Activated effector memory CD4-positive, alpha-beta T cell treated with anti-CD3 and anti-CD28 coated beads, Interleukin-2, amount 50 U/mL, for 16 hours (primary cell): ENCODE measurements around the gene PROK1.
A peak's percentile ranks its signal among the peaks of the same experiment; 100 is the strongest.
"Not testable (repeated sequence)": the region's sequence is repeated elsewhere in the genome, so short reads cannot be mapped to it uniquely, and the experiment has no call there.

ENCODE experiments used
- DNase-seq: peaks from one replicate; pipeline ENCODE4 v3.0.0-alpha.2; 2020

PROK1 gene

GRCh38 chr1:110434946-110435345 is 16.0 kb upstream of the PROK1 start:
- DNase-seq: peak; percentile 30

GRCh38 chr1:110436635-110437034 is 14.3 kb upstream of the PROK1 start:
- peak; percentile 34 for DNase-seq

GRCh38 chr1:110437645-110438299 is 13.2 kb upstream of the PROK1 start:
- not testable (repeated sequence) for DNase-seq

- no peak for DNase-seq
These were observed 12.1 kb upstream of the PROK1 start for GRCh38 chr1:110438893-110439292.

- DNase-seq: not testable (repeated sequence)
These were observed 11.1 kb upstream of the PROK1 start for GRCh38 chr1:110439873-110440272.

GRCh38 chr1:110440877-110441276 is 10.1 kb upstream of the PROK1 start:
- DNase-seq: no peak

GRCh38 chr1:110441888-110442287 is 9.1 kb upstream of the PROK1 start:
- no peak for DNase-seq

- no peak for DNase-seq
These were observed 7.5 kb upstream of the PROK1 start for GRCh38 chr1:110443451-110443850.

GRCh38 chr1:110444561-110444960 is 6.4 kb upstream of the PROK1 start:
- no peak for DNase-seq

GRCh38 chr1:110449661-110450651 is 993 bp upstream of the PROK1 start:
- DNase-seq: no peak

GRCh38 chr1:110452330-110452729 is 1.4 kb downstream of the PROK1 start:
- DNase-seq: no peak

- DNase-seq: no peak
These were observed 2.9 kb downstream of the PROK1 start for GRCh38 chr1:110453829-110454228.

- DNase-seq: no peak
These were observed 3.4 kb downstream of the PROK1 start for GRCh38 chr1:110454328-110454727.

GRCh38 chr1:110455151-110455550 is 4.2 kb downstream of the PROK1 start:
- no peak for DNase-seq

- DNase-seq: no peak
These were observed 6.3 kb downstream of the PROK1 start for GRCh38 chr1:110457206-110457605.

GRCh38 chr1:110460253-110461220 is 9.6 kb downstream of the PROK1 start:
- DNase-seq: peak; percentile 92

GRCh38 chr1:110462093-110462492 is 11.1 kb downstream of the PROK1 start:
- DNase-seq: no peak

GRCh38 chr1:110462964-110463363 is 12.0 kb downstream of the PROK1 start:
- DNase-seq: no peak

- no peak for DNase-seq
These were observed 12.8 kb downstream of the PROK1 start for GRCh38 chr1:110463725-110464124.

GRCh38 chr1:110464340-110464739 is 13.4 kb downstream of the PROK1 start:
- no peak for DNase-seq

- no peak for DNase-seq
These were observed 14.3 kb downstream of the PROK1 start for GRCh38 chr1:110465038-110465813.

GRCh38 chr1:110465814-110466380 is 14.9 kb downstream of the PROK1 start:
- DNase-seq: no peak
